ENCODE data around the gene EPB41L5. TPM values are rescaled to one million over a fixed set of nuclear protein-coding genes. Genes with fewer than 3 reads are reported as not detected.

EPB41L5 gene
- total RNA-seq, 1 donor from 2014 or later = 93.7 TPM

GRCh38 chr2:120013597-120014223 is 833 bp downstream of the EPB41L5 start:
- DNase-seq (no peak), ATAC-seq (peak; percentile 2 to 32)
- Histone ChIP-seq H3K36me3 (no peaks in the 10 kb centered on the region), H3K27ac (peak overlapping the region; percentile 94), H3K4me3 (peak overlapping the region; percentile 98), H3K4me1 (peaks cover 13% of the 10 kb centered on the region), H3K9me3 (no peaks in the 10 kb centered on the region), H3K27me3 (ENCODE audit: low read depth) (no peaks in the 10 kb centered on the region)
- intact Hi-C loops (cut with DNase I) = no loop called here
- no peak for TF ChIP-seq CTCF (IDR thresholded peaks at IDR 0.05)

GRCh38 chr2:120014226-120014980 is 1.5 kb downstream of the EPB41L5 start:
- Histone ChIP-seq H3K27me3 (ENCODE audit: low read depth) (no peaks in the 10 kb centered on the region), H3K36me3 (peaks cover 4% of the 10 kb centered on the region), H3K4me1 (peaks cover 13% of the 10 kb centered on the region), H3K9me3 (no peaks in the 10 kb centered on the region), H3K4me3 (peak overlapping the region; percentile 98), H3K27ac (peak overlapping the region; percentile 94)
- intact Hi-C loops (cut with DNase I) = no loop called here
- ATAC-seq (peak; percentile 20 to 52), DNase-seq (no peak)
- TF ChIP-seq CTCF (IDR thresholded peaks at IDR 0.05) = no peak

DNA sequence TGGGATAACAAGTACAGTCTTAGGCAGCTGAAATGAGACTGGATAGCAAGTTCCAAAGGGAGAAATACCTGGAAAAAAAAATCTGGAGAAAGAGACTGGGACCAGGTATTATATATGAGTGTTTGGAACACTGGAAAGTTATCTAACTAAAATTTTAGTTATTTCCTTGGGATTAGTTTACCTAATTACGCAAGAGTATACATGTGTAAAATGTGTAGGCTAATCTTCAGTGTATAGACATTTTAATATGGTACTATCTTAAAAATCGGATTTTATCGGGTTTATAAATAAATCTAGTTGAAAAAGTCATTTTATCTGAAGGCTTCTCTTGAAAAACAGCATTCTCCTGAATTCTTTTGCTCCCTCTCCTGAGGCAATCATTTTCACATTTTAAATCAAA is 3.9 kb downstream of the EPB41L5 start:
- Histone ChIP-seq H3K27me3 (ENCODE audit: low read depth) (no peaks in the 10 kb centered on the region), H3K4me3 (no peak overlapping the region), H3K4me1 (peaks cover 17% of the 10 kb centered on the region), H3K9me3 (no peaks in the 10 kb centered on the region), H3K27ac (no peak overlapping the region), H3K36me3 (peaks cover 4% of the 10 kb centered on the region)
- ATAC-seq (no peak), DNase-seq (no peak)
- intact Hi-C loops (cut with DNase I) = no loop called here
- no peak for TF ChIP-seq CTCF (IDR thresholded peaks at IDR 0.05)

DNA sequence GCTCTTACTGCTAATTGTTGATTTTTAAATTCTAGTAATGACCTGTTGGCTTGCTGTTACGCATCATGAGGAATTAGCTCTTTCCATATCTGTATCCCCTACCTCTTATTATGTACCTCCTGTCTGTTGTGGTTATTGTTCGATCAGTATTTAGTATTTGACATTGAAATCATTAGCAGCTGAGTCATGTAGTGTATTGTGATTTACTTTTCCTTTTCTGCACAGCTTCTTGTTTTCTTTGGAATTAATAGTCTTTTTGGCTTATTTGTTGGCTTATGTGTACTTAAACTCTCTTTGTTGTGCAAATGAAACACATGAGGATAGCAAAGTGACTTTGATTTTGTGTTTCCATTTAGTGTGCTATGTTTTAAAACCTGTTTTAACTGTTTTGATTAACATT is 4.3 kb downstream of the EPB41L5 start:
- Histone ChIP-seq H3K9me3 (no peaks in the 10 kb centered on the region), H3K4me3 (no peak overlapping the region), H3K36me3 (peaks cover 4% of the 10 kb centered on the region), H3K27ac (no peak overlapping the region), H3K27me3 (ENCODE audit: low read depth) (no peaks in the 10 kb centered on the region), H3K4me1 (peaks cover 16% of the 10 kb centered on the region)
- ATAC-seq (no peak), DNase-seq (no peak)
- no peak for TF ChIP-seq CTCF (IDR thresholded peaks at IDR 0.05)
- intact Hi-C loops (cut with DNase I) = no loop called here

- no peaks in the 10 kb centered on the region for H3K27me3 ChIP-seq (ENCODE audit: low read depth)
- no peak overlapping the region for H3K4me3 ChIP-seq
- H3K36me3 ChIP-seq = peaks cover 4% of the 10 kb centered on the region
- peaks cover 13% of the 10 kb centered on the region for H3K4me1 ChIP-seq
- DNase-seq (peak; percentile 60), ATAC-seq (peak; percentile 39 to 60)
- no peaks in the 10 kb centered on the region for H3K9me3 ChIP-seq
- no peak for TF ChIP-seq CTCF (IDR thresholded peaks at IDR 0.05)
- intact Hi-C loops (cut with DNase I) = no loop called here
- no peak overlapping the region for H3K27ac ChIP-seq
These were observed 5.7 kb downstream of the EPB41L5 start for GRCh38 chr2:120018549-120018948.

All from lower lobe of right lung (tissue), 2 donors.